ENCODE data around the gene SOST. TPM values are rescaled to one million over a fixed set of nuclear protein-coding genes. Genes with fewer than 3 reads are reported as not detected.

The SOST gene
- total RNA-seq, 1 experiment from 2014 or later: not detected

GRCh38 chr17:43710101-43710500 is 48.5 kb downstream of the SOST start:
- no TSS peak for BruUV-seq (replicated peaks)
- CTCF ChIA-PET: interaction anchor here (0.6 kb wide), 1 partner anchor 561 kb away, joined by 3 read pairs; no protein-coding TSS in a partner anchor
- Mint-ChIP-seq H3K4me1 (ENCODE audit: low read depth, unreplicated experiment) (peaks cover 12% of the 10 kb centered on the region), H3K9me3 (ENCODE audit: low read depth, unreplicated experiment) (no peaks in the 10 kb centered on the region), H3K27ac (ENCODE audit: unreplicated experiment) (no peak overlapping the region), H3K4me3 (ENCODE audit: low read depth, unreplicated experiment) (no peak overlapping the region), H3K36me3 (ENCODE audit: insufficient read depth, unreplicated experiment) (no peaks in the 10 kb centered on the region), H3K27me3 (ENCODE audit: unreplicated experiment) (peaks cover 90% of the 10 kb centered on the region)
- intact Hi-C loops (cut with micrococcal nuclease; ENCODE audit: unreplicated experiment): no loop called here
- TF ChIP-seq CTCF (IDR thresholded peaks at IDR 0.05; ENCODE audit: unreplicated experiment): no peak
- no peak for DNase-seq

GRCh38 chr17:43709210-43709609 is 49.4 kb downstream of the SOST start:
- peaks cover 86% of the 10 kb centered on the region for H3K27me3 Mint-ChIP-seq (ENCODE audit: unreplicated experiment)
- H3K9me3 Mint-ChIP-seq (ENCODE audit: low read depth, unreplicated experiment): no peaks in the 10 kb centered on the region
- CTCF ChIA-PET: interaction anchor here (0.5 to 1.4 kb wide), 3 partner anchors 35 to 157 kb away, joined by 3 to 5 read pairs (median 4); no protein-coding TSS in a partner anchor
- peaks cover 5% of the 10 kb centered on the region for H3K4me1 Mint-ChIP-seq (ENCODE audit: low read depth, unreplicated experiment)
- H3K27ac Mint-ChIP-seq (ENCODE audit: unreplicated experiment): no peak overlapping the region
- TF ChIP-seq CTCF (IDR thresholded peaks at IDR 0.05; ENCODE audit: unreplicated experiment): no peak
- BruUV-seq (replicated peaks): no TSS peak
- no peak overlapping the region for H3K4me3 Mint-ChIP-seq (ENCODE audit: low read depth, unreplicated experiment)
- DNase-seq: no peak
- H3K36me3 Mint-ChIP-seq (ENCODE audit: insufficient read depth, unreplicated experiment): no peaks in the 10 kb centered on the region
- intact Hi-C loops (cut with micrococcal nuclease; ENCODE audit: unreplicated experiment): no loop called here

GRCh38 chr17:43707184-43707583 is 51.4 kb downstream of the SOST start:
- H3K4me1 Mint-ChIP-seq (ENCODE audit: low read depth, unreplicated experiment): no peaks in the 10 kb centered on the region
- CTCF ChIA-PET: no interaction called here
- no TSS peak for BruUV-seq (replicated peaks)

GRCh38 chr17:43706235-43706634 is 52.4 kb downstream of the SOST start:
- Mint-ChIP-seq H3K27ac (ENCODE audit: unreplicated experiment) (no peak overlapping the region), H3K4me3 (ENCODE audit: low read depth, unreplicated experiment) (no peak overlapping the region), H3K27me3 (ENCODE audit: unreplicated experiment) (peaks cover 57% of the 10 kb centered on the region), H3K36me3 (ENCODE audit: insufficient read depth, unreplicated experiment) (no peaks in the 10 kb centered on the region), H3K9me3 (ENCODE audit: low read depth, unreplicated experiment) (peaks cover 3% of the 10 kb centered on the region), H3K4me1 (ENCODE audit: low read depth, unreplicated experiment) (no peaks in the 10 kb centered on the region)
- no peak for TF ChIP-seq CTCF (IDR thresholded peaks at IDR 0.05; ENCODE audit: unreplicated experiment)
- BruUV-seq (replicated peaks): no TSS peak
- CTCF ChIA-PET: no interaction called here
- DNase-seq: no peak
- intact Hi-C loops (cut with micrococcal nuclease; ENCODE audit: unreplicated experiment): no loop called here

More at GRCh38 chr17:43707184-43707583, 51.4 kb downstream of the SOST start:
- no peak overlapping the region for H3K27ac Mint-ChIP-seq (ENCODE audit: unreplicated experiment)
- peaks cover 3% of the 10 kb centered on the region for H3K9me3 Mint-ChIP-seq (ENCODE audit: low read depth, unreplicated experiment)
- no peak for TF ChIP-seq CTCF (IDR thresholded peaks at IDR 0.05; ENCODE audit: unreplicated experiment)
- H3K4me3 Mint-ChIP-seq (ENCODE audit: low read depth, unreplicated experiment): no peak overlapping the region
- intact Hi-C loops (cut with micrococcal nuclease; ENCODE audit: unreplicated experiment): no loop called here
- no peak for DNase-seq
- no peaks in the 10 kb centered on the region for H3K36me3 Mint-ChIP-seq (ENCODE audit: insufficient read depth, unreplicated experiment)
- peaks cover 65% of the 10 kb centered on the region for H3K27me3 Mint-ChIP-seq (ENCODE audit: unreplicated experiment)

Other genes with a start within 250 kb of the SOST start
- 80.3 and 85.6 TPM in 2 replicates for gene ETV4, start 212.5 kb downstream of the SOST start, total RNA-seq (2022)
- not detected in 2 replicates for gene MEOX1, start 96.9 kb downstream of the SOST start, total RNA-seq (2022)
- 80.3 and 81.9 TPM in 2 replicates for gene DUSP3, start 20.2 kb upstream of the SOST start, total RNA-seq (2022)
- not detected in 2 replicates for gene CFAP97D1, start 21.6 kb upstream of the SOST start, total RNA-seq (2022)
- gene MPP3, start 74.4 kb upstream of the SOST start, total RNA-seq (2022): 19.9 and 21.9 TPM in 2 replicates
- gene CD300LG, start 88.4 kb upstream of the SOST start, total RNA-seq (2022): not detected in 2 replicates
- gene MPP2, start 148.7 kb upstream of the SOST start, total RNA-seq (2022): 5.5 and 6.7 TPM in 2 replicates
- gene PPY, start 183.7 kb upstream of the SOST start, total RNA-seq (2022): not detected in 2 replicates
- gene PYY, start 195.1 kb upstream of the SOST start, total RNA-seq (2022): not detected in 2 replicates
- gene NAGS, start 245.8 kb upstream of the SOST start, total RNA-seq (2022): 1.3 and 1.6 TPM in 2 replicates